ENCODE results near the gene ANKRD1. TPM values are rescaled to one million over a fixed set of nuclear protein-coding genes. Genes with fewer than 3 reads are reported as not detected.

ANKRD1 gene
- total RNA-seq, 1 experiment from 2014 or later, result 0.26 TPM

- BruUV-seq (replicated peaks), result no TSS peak
- TF ChIP-seq TCF7L2 (IDR thresholded peaks at IDR 0.05; ENCODE audit: low read depth, low read length), result no peak
- TF ChIP-seq REST (IDR thresholded peaks at IDR 0.05; ENCODE audit: insufficient read depth in 1 of 2, low read depth in 2 of 2, low read length in 1 of 2), result no peak
- TF ChIP-seq POLR2AphosphoS5 (IDR thresholded peaks at IDR 0.05; ENCODE audit: low read depth, low read length), result no peak
- no peak for TF ChIP-seq CTCF (IDR thresholded peaks at IDR 0.05)
- no peak for TF ChIP-seq SIN3A (IDR thresholded peaks at IDR 0.05; ENCODE audit: borderline replicate concordance, insufficient read depth, low read depth, low read length)
- Histone ChIP-seq H3K4me3 (ENCODE audit: low read depth in 2 of 2, low read length in 2 of 2) (no peak overlapping the region), H3K27me3 (ENCODE audit: control insufficient read depth, insufficient read depth, low read length) (no peaks in the 10 kb centered on the region; the same call in 1 of the 2 replicates), H3K9me3 (ENCODE audit: control insufficient read depth, insufficient read depth, low read depth, low read length) (no peaks in the 10 kb centered on the region), H3K27ac (ENCODE audit: low read length) (no peak overlapping the region), H3K4me1 (ENCODE audit: control insufficient read depth, insufficient read depth, low read length) (no peaks in the 10 kb centered on the region), H3K36me3 (ENCODE audit: control insufficient read depth, insufficient read depth, low read length) (no peaks in the 10 kb centered on the region)
- DNase-seq (ENCODE audit: low read depth, low spot score) (no peak), ATAC-seq (no peak)
- intact Hi-C loops (cut with micrococcal nuclease; ENCODE audit: unreplicated experiment) (no loop called here), in situ Hi-C loops (cut with HindIII; ENCODE audit: low pct_unique_long_range_greater_than_20kb, low sequenced_read_pairs) (no loop called here)
- POLR2A ChIA-PET, result no interaction called here
- CTCF ChIA-PET, result interaction anchor here (0.6 to 1.8 kb wide), 8 partner anchors 22 to 1000 kb away, joined by 3 to 20 read pairs (median 4); no protein-coding TSS in a partner anchor
Observed at GRCh38 chr10:90912174-90912573, 8.7 kb downstream of the ANKRD1 start.

- no peaks in the 10 kb centered on the region for H3K9me3 ChIP-seq (ENCODE audit: control insufficient read depth, insufficient read depth, low read depth, low read length)
- CTCF ChIA-PET, result interaction anchor here (0.6 to 1.8 kb wide), 8 partner anchors 22 to 1001 kb away, joined by 3 to 20 read pairs (median 4); no protein-coding TSS in a partner anchor
- POLR2A ChIA-PET, result no interaction called here
- DNase-seq (ENCODE audit: low read depth, low spot score) (peak; percentile 67), ATAC-seq (peak; percentile 93)
- no TSS peak for BruUV-seq (replicated peaks)
- intact Hi-C loops (cut with micrococcal nuclease; ENCODE audit: unreplicated experiment), result loop anchor here (1.0 kb wide), 1 partner anchor 340 kb away; no protein-coding TSS in a partner anchor
- TF ChIP-seq REST (IDR thresholded peaks at IDR 0.05; ENCODE audit: insufficient read depth in 1 of 2, low read depth in 2 of 2, low read length in 1 of 2) (no peak), CTCF (IDR thresholded peaks at IDR 0.05) (peak; percentile 93)
- in situ Hi-C loops (cut with HindIII; ENCODE audit: low pct_unique_long_range_greater_than_20kb, low sequenced_read_pairs), result no loop called here
- no peak overlapping the region for H3K4me3 ChIP-seq (ENCODE audit: low read depth in 2 of 2, low read length in 2 of 2)
- H3K4me1 ChIP-seq (ENCODE audit: control insufficient read depth, insufficient read depth, low read length), result no peaks in the 10 kb centered on the region
- H3K27ac ChIP-seq (ENCODE audit: low read length), result no peak overlapping the region
- H3K36me3 ChIP-seq (ENCODE audit: control insufficient read depth, insufficient read depth, low read length), result no peaks in the 10 kb centered on the region
- no peaks in the 10 kb centered on the region; the same call in 1 of the 2 replicates for H3K27me3 ChIP-seq (ENCODE audit: control insufficient read depth, insufficient read depth, low read length)
Observed at GRCh38 chr10:90911133-90912051, 9.5 kb downstream of the ANKRD1 start.

Data from Panc1 (cell line).